Stimulated activated naive CD8-positive, alpha-beta T cell treated with anti-CD3 and anti-CD28 coated beads, Interleukin-15, Interleukin-2, amounts not matched to agents 100 ng/mL and 50 ng/mL, for 24 hours (primary cell): ENCODE results near the gene HAPSTR1.

Experiments
- H3K27ac Mint-ChIP-seq: one replicate; pipeline ENCODE4 v1.8.0; 2021; ENCODE audit warnings: mild to moderate bottlenecking, mixed read lengths
- H3K27me3 Mint-ChIP-seq: one replicate; pipeline ENCODE4 v1.8.0; 2021; ENCODE audit warnings: mixed read lengths
- H3K36me3 Mint-ChIP-seq: one replicate; pipeline ENCODE4 v1.8.0; 2021; ENCODE audit warnings: low read depth, mixed read lengths
- H3K4me1 Mint-ChIP-seq: one replicate; pipeline ENCODE4 v1.8.0; 2021; ENCODE audit warnings: low read depth, mixed read lengths
- H3K4me3 Mint-ChIP-seq: one replicate; pipeline ENCODE4 v1.8.0; 2021; ENCODE audit warnings: mild to moderate bottlenecking, mixed read lengths
- H3K9me3 Mint-ChIP-seq: one replicate; pipeline ENCODE4 v1.8.0; 2021; ENCODE audit warnings: mixed read lengths

Gene HAPSTR1

GRCh38 chr16:9134739-9135138 is 43.3 kb downstream of the HAPSTR1 start:
- Mint-ChIP-seq H3K9me3 (no peaks in the 10 kb centered on the region), H3K27me3 (peaks cover 4% of the 10 kb centered on the region), H3K27ac (peak overlapping the region; percentile 18), H3K36me3 (no peaks in the 10 kb centered on the region), H3K4me1 (peaks cover 28% of the 10 kb centered on the region), H3K4me3 (no peak overlapping the region)

DNA sequence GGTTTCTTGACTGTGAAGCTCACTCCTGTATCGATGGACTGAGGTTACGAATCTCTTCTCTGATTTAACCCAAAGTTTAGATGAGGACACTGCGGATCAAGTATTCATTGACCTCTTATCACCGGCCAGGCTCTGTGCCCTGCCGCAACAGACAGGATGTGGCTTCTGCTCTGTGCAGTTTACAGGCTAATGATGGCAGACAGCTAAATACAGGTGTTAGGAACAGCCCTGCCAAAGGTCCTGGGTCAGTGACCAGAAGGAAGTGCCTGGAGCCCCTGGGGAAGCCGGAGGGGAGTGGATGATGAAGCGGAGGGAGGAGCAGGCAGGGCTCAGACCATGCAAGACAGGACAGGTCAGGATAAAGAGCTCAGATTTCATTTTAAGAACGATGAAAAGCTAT is 44.4 kb downstream of the HAPSTR1 start:
- Mint-ChIP-seq H3K9me3 (no peaks in the 10 kb centered on the region), H3K27me3 (peaks cover 4% of the 10 kb centered on the region), H3K36me3 (no peaks in the 10 kb centered on the region), H3K4me3 (no peak overlapping the region), H3K27ac (no peak overlapping the region), H3K4me1 (peaks cover 30% of the 10 kb centered on the region)

- Mint-ChIP-seq H3K27me3 (peaks cover 4% of the 10 kb centered on the region), H3K4me1 (peaks cover 28% of the 10 kb centered on the region), H3K9me3 (no peaks in the 10 kb centered on the region), H3K27ac (no peak overlapping the region), H3K4me3 (no peak overlapping the region), H3K36me3 (no peaks in the 10 kb centered on the region)
Observed at GRCh38 chr16:9136596-9136995, 45.2 kb downstream of the HAPSTR1 start.

- peaks cover 4% of the 10 kb centered on the region for H3K27me3 Mint-ChIP-seq
- H3K9me3 Mint-ChIP-seq = no peaks in the 10 kb centered on the region
- H3K27ac Mint-ChIP-seq = no peak overlapping the region
- no peaks in the 10 kb centered on the region for H3K36me3 Mint-ChIP-seq
- peaks cover 24% of the 10 kb centered on the region for H3K4me1 Mint-ChIP-seq
- no peak overlapping the region for H3K4me3 Mint-ChIP-seq
Observed at GRCh38 chr16:9138021-9138680, 46.7 kb downstream of the HAPSTR1 start.

GRCh38 chr16:9138731-9139501 is 47.5 kb downstream of the HAPSTR1 start:
- H3K36me3 Mint-ChIP-seq = no peaks in the 10 kb centered on the region
- H3K27ac Mint-ChIP-seq = no peak overlapping the region
- peaks cover 4% of the 10 kb centered on the region for H3K27me3 Mint-ChIP-seq
- H3K9me3 Mint-ChIP-seq = no peaks in the 10 kb centered on the region
- no peak overlapping the region for H3K4me3 Mint-ChIP-seq
- peaks cover 24% of the 10 kb centered on the region for H3K4me1 Mint-ChIP-seq

DNA sequence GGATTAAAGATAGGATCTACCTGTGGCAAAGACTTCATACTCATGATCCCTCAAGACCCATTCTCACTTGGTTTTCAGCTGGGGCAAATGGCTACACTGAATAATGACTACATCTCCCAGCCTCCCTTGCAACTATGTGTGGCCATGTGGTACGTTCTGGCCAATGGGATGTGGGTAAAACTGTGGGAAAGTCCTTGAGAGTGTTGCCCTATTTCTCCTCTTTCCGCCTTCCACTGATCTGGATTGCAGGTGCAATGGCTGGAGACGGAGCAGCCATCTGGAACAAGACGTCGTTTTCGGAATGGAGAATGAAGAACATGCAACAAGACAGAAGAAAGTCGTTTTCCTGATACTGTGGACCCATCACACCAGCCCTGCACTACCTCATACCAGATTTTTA is 48.5 kb downstream of the HAPSTR1 start:
- Mint-ChIP-seq H3K4me1 (peaks cover 19% of the 10 kb centered on the region), H3K27ac (no peak overlapping the region), H3K4me3 (no peak overlapping the region), H3K27me3 (peaks cover 4% of the 10 kb centered on the region), H3K9me3 (no peaks in the 10 kb centered on the region), H3K36me3 (no peaks in the 10 kb centered on the region)
